Measurements from ENCODE around the gene B4GALNT3.

B4GALNT3 gene

DNA sequence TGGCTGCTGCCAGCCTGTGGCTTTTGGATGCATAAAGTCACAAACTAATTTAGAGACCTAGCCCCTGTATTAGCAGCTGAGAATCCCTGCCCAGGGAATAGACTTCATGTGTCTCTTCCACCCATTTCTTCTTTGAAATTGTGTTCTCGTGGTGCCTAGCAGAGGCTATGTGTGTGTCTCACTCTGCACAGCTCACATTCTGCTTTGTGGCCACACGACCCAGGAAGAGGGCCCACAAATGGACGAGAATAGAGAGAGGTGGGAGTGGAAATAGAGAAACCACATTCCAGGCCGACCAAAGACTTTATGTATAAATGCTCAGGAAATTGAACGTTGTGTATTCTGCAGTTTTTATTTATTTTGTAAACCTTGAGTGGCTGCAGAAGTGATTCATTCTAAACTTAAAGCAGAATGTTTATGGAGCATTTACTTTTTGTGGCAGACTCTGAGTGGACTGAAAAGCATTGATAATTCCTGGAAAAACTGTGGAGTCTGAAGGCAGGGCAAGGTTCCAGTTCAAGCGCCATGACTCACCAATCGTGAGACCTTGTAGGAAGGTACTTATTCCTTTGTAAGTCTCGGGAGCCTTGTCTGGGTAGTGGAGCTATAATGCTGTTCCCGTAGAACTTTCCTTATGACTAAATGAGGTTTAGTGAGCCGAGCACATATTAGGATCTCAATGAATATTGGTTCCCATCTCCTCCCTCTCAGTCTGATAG lies 9.1 kb downstream of the B4GALNT3 start:
- DNase-seq, result no peak

- no peak for DNase-seq
Observed at GRCh38 chr12:470133-470532, 10.4 kb downstream of the B4GALNT3 start.

DNA sequence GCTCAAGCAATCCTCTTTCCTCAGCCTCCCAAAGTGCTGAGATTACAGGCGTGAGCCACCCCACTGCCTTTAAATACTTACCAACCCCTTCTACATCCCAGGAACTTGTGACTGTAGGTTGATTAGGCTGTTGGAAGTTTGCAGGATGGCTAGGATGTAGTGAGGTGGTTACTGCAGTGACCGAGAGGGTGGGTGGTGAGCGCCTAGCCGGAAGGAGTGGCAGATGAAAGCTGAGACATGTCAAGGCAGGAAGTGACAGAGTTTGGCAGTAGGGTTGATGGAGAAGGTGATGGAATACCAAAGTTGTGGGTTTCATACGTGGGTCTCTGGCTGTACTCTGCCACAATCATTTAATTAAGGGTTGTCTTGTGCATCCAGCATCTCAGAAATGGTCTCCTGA lies 13.5 kb downstream of the B4GALNT3 start:
- DNase-seq, result no peak

GRCh38 chr12:473863-474577 lies 14.3 kb downstream of the B4GALNT3 start:
- no peak for DNase-seq

DNA sequence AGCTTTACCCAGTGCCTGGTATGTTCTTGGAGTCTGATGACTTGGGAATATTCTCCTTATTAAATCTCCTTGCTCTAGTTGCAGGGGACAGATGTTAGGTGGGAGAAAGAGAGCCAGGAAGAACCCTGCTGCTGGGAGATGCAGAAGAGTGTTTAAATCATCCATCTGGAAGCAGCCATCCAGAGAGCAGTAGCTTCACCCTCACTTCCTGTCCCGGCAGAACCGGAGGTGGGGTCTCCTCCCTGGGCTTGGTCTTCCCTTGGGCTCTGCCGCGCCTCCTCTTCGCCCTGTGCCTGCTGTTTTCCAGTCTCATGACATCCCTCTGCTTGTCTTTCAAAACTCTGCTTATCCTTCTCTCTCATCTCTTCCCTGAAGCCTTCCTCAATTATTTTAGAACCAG lies 15.5 kb downstream of the B4GALNT3 start:
- DNase-seq, result no peak

DNA sequence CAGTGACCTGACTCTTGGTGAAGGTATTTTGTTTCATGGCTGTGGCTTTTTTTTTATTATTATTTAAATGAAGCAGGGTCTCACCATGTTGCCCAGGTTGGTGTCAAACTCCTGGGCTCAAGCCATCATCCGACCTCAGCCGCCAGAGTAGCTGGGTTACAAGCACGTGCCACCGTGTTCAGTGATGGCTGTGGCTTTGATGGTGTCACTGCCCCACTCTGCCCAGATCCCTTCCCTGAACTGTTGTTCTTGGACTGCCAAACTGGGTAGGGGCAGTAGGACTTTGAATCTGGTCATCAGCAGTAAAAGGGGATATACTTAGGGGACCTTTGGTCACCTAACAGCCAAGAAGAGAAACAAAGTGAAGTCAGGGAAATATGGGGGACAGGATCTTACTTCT lies 19.4 kb downstream of the B4GALNT3 start:
- no peak for DNase-seq

DNA sequence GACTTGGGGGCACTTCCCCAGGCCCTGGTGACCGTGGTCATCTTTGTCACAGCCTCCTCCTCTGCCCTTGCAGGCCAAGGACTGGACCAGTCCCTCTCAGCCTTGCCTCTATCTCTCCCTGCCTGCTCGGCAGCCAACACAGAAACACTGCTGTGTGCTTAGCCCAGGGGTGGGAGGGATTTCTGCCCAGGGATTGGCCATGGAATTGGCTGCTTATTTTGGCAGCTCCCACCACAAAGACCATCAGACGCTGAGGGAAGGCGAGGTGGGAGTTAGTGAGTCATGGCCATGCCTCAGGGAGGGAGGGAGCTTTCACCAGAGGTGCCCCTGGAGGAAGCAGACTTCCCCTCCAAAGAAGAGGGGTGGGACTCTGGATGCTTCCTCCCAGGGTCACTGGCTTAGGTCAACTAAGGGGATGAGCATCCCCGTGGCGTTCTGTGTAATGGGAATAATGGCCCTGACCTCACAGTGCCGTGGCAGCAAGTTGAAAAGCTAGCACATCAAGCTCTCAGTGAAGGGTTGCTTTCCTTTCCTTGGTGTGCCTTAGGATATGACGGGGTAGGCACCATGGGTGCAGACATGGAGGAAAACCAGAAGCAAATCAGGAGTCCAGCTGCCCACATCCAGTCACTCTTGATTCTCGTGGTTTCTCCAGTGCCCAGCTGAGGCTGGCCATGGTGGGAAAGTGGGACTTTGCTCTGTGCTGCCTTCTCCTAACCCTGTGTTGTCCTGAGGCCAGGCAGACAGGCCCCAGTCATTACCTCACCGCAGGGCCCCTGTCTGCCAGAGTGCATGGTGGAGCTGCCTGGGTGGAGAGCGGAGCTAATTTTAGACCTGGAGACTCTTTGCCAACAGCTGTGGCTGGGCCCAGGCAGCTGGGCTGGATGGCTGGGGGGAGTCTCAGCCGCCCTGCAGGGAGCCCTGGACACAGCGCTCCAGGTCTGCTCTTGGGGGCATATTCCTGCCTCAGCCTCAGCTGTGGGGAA lies 21.4 kb downstream of the B4GALNT3 start:
- no peak for DNase-seq

DNA sequence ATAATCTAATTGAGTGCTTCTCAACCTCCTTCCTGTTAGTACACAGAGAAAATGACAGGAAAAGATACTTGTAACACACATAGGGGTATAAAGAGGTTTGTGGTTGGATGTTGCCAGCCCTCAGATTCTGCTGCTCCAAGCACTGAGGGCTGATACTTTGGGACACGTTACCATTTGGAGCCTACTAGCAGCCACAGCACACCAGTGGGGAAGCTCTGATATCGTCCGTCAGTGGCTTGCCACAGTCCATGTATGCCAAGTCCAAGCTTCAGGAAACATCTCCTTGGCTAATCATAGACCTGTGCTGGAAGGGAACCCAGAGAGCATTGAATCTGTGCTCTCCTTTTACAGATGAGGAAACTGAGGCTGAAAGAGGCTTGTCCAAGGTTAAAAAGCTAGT lies 22.3 kb downstream of the B4GALNT3 start:
- DNase-seq, result no peak

GRCh38 chr12:484096-484495 lies 24.4 kb downstream of the B4GALNT3 start:
- no peak for DNase-seq

- DNase-seq, result no peak
Observed at GRCh38 chr12:490260-490659, 30.5 kb downstream of the B4GALNT3 start.

- DNase-seq, result no peak
Observed at GRCh38 chr12:495466-495865, 35.7 kb downstream of the B4GALNT3 start.

- DNase-seq, result no peak
Observed at GRCh38 chr12:496736-497135, 37.0 kb downstream of the B4GALNT3 start.

DNA sequence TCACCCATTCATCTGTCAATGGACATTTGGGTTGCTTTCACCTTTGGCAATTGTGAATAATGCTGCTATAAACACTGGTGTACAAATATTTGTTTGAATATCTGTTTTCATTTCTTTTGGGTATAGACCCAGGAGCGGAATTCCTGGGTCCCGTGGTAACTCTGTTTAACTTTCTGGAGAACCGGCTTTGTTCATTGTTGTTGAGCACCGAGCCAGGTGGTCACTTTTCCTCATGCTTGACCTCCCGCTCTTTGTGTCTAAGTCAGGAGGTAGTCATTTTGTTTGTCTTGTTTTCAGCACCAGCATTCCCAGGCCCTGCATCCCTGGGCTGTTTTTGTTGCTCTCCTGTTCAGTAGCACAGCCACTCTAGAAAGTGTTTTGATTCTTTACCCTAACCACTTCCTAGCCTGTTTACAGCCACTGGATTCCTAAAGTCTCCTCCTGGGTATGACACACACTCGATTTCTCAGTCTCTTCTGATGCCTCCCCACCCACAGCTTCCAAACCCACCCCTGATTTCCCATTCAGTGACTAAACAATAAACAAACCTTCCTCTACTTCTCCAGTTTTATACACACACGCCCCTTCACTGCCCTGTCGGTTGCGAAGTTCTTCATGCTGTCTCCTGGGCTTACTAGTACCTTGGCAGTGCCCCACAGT lies 37.9 kb downstream of the B4GALNT3 start:
- DNase-seq, result no peak

DNA sequence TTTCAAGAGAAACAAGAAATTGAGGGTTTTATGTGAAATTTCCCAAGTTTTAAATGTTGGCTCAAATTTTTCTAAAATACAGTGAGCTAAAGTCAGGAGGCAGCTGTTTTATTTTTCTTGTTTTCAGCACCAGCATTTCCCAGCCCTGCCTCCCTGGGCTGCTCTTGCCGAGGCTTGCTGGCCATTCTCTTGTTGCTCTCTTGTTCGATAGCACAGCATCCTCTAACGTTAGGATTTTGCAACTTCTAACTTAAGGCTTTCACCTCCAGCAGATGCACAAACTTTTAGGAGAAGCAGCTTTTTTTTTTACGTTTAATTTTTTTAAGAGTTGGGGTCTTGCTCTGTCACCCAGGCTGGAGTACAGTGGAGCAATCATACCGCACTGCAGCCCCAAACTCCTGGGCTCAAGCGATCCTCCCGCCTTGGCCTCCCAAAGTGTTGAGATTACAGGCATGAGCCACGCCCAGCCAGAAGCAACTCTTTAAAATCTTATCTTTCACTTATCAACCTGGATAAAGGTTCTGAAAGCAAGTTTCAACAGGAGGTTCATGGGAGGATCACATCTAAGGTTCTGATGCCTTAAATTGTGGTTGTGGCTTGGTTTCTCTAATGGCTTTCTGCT lies 40.2 kb downstream of the B4GALNT3 start:
- DNase-seq, result no peak

DNA sequence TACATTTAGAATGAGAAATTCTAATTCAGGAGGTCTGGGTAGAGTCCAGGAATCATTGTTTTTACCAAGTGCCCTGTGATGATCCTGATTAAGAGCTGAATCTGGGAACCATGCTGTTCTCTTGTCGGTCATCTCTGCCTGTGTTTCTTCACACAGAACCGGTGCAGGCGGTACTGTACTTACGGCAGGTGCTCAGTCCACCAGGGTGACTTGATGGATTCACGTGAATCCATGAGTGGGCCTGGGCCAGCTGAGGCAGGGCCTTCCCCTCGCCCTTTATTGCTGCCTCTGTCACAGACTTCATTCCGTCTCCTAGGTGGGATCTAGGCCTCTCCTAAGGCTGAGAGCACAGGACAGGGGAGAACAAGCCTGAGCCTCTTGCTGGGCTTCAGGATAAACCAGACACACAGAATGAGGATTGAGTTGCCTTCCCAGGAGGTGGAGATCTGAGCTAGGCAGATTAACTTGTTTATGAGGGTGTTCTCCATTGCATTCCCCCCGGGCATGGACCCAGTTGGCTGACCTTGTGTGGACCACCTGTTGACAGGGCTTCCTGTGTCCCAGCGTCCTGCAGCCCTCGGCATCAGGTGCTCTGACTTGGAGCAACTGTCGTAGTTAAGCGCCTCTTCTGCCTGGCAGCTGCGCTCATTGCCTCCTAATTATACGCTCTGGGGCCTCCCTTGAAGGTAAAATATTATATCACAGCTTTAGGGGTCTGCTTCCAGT lies 42.1 kb downstream of the B4GALNT3 start:
- DNase-seq, result no peak

- DNase-seq, result no peak
Observed at GRCh38 chr12:503111-503761, 43.5 kb downstream of the B4GALNT3 start.

DNA sequence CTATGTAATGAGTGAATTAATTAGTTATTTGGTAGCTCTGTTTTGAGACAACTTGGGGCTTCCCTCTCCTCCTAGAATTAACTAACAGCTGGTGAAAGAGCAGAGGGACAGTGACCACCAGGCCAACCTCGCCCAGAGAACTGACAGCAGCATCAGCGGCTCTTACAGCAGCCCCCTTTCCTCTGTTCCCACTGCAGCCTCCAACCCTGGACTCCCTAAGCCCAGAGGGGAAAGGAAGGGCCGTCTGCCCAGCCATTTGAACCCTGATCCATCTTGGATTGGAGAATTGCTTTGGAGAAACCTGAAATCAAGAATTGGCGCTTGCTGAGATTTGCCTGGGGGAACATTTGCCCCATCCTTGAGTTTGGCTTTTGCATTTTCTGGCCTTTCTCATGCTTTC lies 45.5 kb downstream of the B4GALNT3 start:
- DNase-seq, result no peak

- DNase-seq, result no peak
Observed at GRCh38 chr12:507391-507796, 47.7 kb downstream of the B4GALNT3 start.

GRCh38 chr12:508145-508544 lies 48.4 kb downstream of the B4GALNT3 start:
- no peak for DNase-seq

GRCh38 chr12:508795-509194 lies 49.1 kb downstream of the B4GALNT3 start:
- DNase-seq, result no peak

GRCh38 chr12:509500-509899 lies 49.8 kb downstream of the B4GALNT3 start:
- DNase-seq, result no peak

Data from stimulated activated CD4-positive, alpha-beta T cell treated with anti-CD3 and anti-CD28 coated beads, Interleukin-12 subunit alpha, Interleukin-12 subunit beta, amount 100 ng/mL, for 4 hours (primary cell).